SK-N-MC (cell line): ENCODE results near the gene CPEB1.
"Not testable (repeated sequence)": the region's sequence is repeated elsewhere in the genome, so short reads cannot be mapped to it uniquely, and the experiment has no call there.

ENCODE experiments used
- EZH2 ChIP-seq: fragments of 200-600 bp; sonication (generic); IDR thresholded peaks from one replicate; pipeline ENCODE4 v1.6.1; 2017; ENCODE audit warnings: antibody characterized with exemption
- POLR2AphosphoS5 ChIP-seq: IDR thresholded peaks from 2 replicates; pipeline ENCODE4 v1.6.1; 2012; ENCODE audit warnings: mild to moderate bottlenecking, low read depth, low read length, borderline replicate concordance

DNA sequence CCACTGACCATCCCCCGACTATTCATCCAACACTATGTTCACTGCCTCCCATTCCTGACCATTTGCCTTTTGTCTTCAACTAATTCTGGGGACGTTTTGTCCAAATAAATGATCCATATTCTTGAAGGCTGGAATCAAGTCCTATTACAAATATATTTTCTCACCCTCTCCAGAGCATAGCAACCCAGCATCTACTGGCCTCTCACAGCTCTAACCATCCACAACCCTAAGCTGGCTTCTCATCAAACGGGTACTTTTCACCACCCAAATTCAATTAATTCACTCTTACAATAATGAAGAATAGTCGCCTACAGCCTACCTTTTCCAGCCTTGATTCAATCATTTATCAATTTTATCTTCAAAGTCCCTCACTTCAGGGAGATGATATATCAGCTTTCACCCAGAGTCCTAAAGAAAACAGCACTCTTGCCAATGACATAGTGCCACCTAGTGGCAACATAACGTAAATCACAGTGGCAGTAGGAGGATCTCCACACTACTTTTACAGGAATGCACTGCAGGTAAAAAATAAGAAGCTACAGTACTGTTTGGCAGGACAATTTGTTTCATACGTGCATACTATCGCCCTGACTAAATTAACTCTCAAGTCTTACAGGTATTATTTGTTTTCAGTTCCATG lies 144.3 kb downstream of the CPEB1 start:
- TF ChIP-seq EZH2, POLR2AphosphoS5: not testable (repeated sequence)
